Endodermal cell (in vitro differentiated cells): ENCODE measurements around the gene MAN2A2. TPM values are rescaled to one million over a fixed set of nuclear protein-coding genes. Genes with fewer than 3 reads are reported as not detected.

Source experiments
- DNase-seq: peaks from one replicate; pipeline ENCODE4 v3.0.0-alpha.2; 2017
- H3K27ac ChIP-seq: 2 replicates; pipeline ENCODE4 v1.5.1; 2013; ENCODE audit warnings: mild to moderate bottlenecking, low read depth, low read length, moderate library complexity
- H3K27me3 ChIP-seq: 2 replicates; pipeline ENCODE4 v1.6.1; 2013; ENCODE audit warnings: mild to moderate bottlenecking, low read length, moderate library complexity; ENCODE audit not compliant: insufficient read depth, control insufficient read depth, poor library complexity, severe bottlenecking
- H3K36me3 ChIP-seq: 2 replicates; pipeline ENCODE4 v1.7.0; 2013; ENCODE audit warnings: mild to moderate bottlenecking, low read length, moderate library complexity; ENCODE audit not compliant: control insufficient read depth, insufficient read depth
- H3K4me1 ChIP-seq: one replicate; pipeline ENCODE4 v1.7.0; 2013; ENCODE audit warnings: low read length; ENCODE audit not compliant: control insufficient read depth, insufficient read depth
- H3K4me3 ChIP-seq: 2 replicates; pipeline ENCODE4 v1.5.1; 2013; ENCODE audit warnings: mild to moderate bottlenecking, low read length, moderate library complexity
- H3K9ac ChIP-seq: 2 replicates; pipeline ENCODE4 v1.6.1; 2013; ENCODE audit warnings: mild to moderate bottlenecking, low read length, moderate library complexity; ENCODE audit not compliant: poor library complexity, severe bottlenecking; ENCODE audit errors: extremely low read depth
- H3K9me3 ChIP-seq: 2 replicates; pipeline ENCODE4 v1.6.1; 2013; ENCODE audit warnings: mild to moderate bottlenecking, low read length, moderate library complexity; ENCODE audit not compliant: control insufficient read depth
- H3K27ac Mint-ChIP-seq: 2 replicates; pipeline ENCODE4 v1.8.0; 2020; ENCODE audit warnings: mixed read lengths
- H3K27me3 Mint-ChIP-seq: 2 replicates; pipeline ENCODE4 v1.8.0; 2021; ENCODE audit warnings: mild to moderate bottlenecking, mixed read lengths; ENCODE audit not compliant: insufficient read depth
- H3K36me3 Mint-ChIP-seq: 2 replicates; pipeline ENCODE4 v1.8.0; 2020; ENCODE audit warnings: low read depth, mixed read lengths
- H3K4me1 Mint-ChIP-seq: 2 replicates; pipeline ENCODE4 v1.8.0; 2020; ENCODE audit warnings: mixed read lengths
- H3K4me3 Mint-ChIP-seq: 2 replicates; pipeline ENCODE4 v1.8.0; 2020; ENCODE audit warnings: mild to moderate bottlenecking, moderate library complexity, mixed read lengths
- H3K9me3 Mint-ChIP-seq: 2 replicates; pipeline ENCODE4 v1.8.0; 2020; ENCODE audit warnings: mild to moderate bottlenecking, mixed read lengths
- CTCF ChIP-seq: fragments of 200-600 bp; sonication (generic); conservative IDR thresholded peaks from 2 replicates; pipeline ENCODE4 v1.5.0; 2021; ENCODE audit warnings: antibody characterized with exemption, mild to moderate bottlenecking
- WGBS, 2 experiments: methylation state at CpG; one replicate each; pipeline versions ENCODE4 v1.1.5 to v1.1.7; 2013; ENCODE audit warnings: missing lambda C conversion rate in 2 of 2, mixed read lengths in 1 of 2; ENCODE audit not compliant: insufficient coverage in 1 of 2, insufficient read length in 1 of 2; 5-methylcytosine and 5-hydroxymethylcytosine counted together
- long read RNA-seq, 4 experiments: library from polyadenylated mRNA in 2 of 4; library from RNA in 1 of 4; library from capped mRNA in 1 of 4; stranded (forward) in 3 of 4; unstranded in 1 of 4; transcript quantifications; one replicate each; pipeline ENCODE4 v2.0.0, GENCODE V29; 2020 to 2021; ENCODE audit warnings: inconsistent platforms in 1 of 4
- polyA plus RNA-seq, 2 experiments: library from polyadenylated mRNA; stranded (reverse); fragments of 50-300 nt; gene quantifications; one replicate each; pipeline ENCODE4 v1.2.3, GENCODE V29; 2013
- total RNA-seq, 2 donors: library from RNA; stranded (reverse); fragmentation: NEBNext Ultra II Directional in 1 of 2; extraction: Animal tissue kit (Norgen Biotek cat#: 25700) in 1 of 2; gene quantifications; 2 replicates in 1 of 2; 3 replicates in 1 of 2; pipeline ENCODE4 v1.2.1, GENCODE V29; 2021

Gene MAN2A2
- 10 to 100 TPM; 41.0 to 62.9 TPM for total RNA-seq
- 43.7 TPM for polyA plus RNA-seq (2013, experiment 1 of 2)
- 41.1 TPM for polyA plus RNA-seq (2013, experiment 2 of 2)
- long read RNA-seq, experiment 1, partial matches to known transcripts: 3 of 8 reads
- long read RNA-seq, experiment 1, other reads (novel, unspliced or antisense): 5 of 8 reads
- long read RNA-seq, experiment 2, partial matches to known transcripts: 21 of 59 reads
- long read RNA-seq, experiment 2, other reads (novel, unspliced or antisense): 38 of 59 reads
- long read RNA-seq, experiment 3, transcript MAN2A2-212 (4 exons, 623 nt): major isoform, 7 of 24 reads
- long read RNA-seq, experiment 3, partial matches to known transcripts: 10 of 24 reads
- long read RNA-seq, experiment 3, other reads (novel, unspliced or antisense): 7 of 24 reads
- long read RNA-seq, experiment 4, partial matches to known transcripts: 0 of 4 reads
- long read RNA-seq, experiment 4, other reads (novel, unspliced or antisense): 4 of 4 reads

- H3K4me3 Mint-ChIP-seq: peak within 1 kb of the TSS; percentile 68
- peak within 1 kb of the TSS; percentile 90 for H3K4me3 ChIP-seq
- H3K9me3 Mint-ChIP-seq: no peaks in the 10 kb centered on the region
- peak; percentile 86 for DNase-seq
- no peaks in the 10 kb centered on the region for H3K9me3 ChIP-seq
- TF ChIP-seq CTCF: no peak
- peaks cover 7% of the 10 kb centered on the region for H3K4me1 ChIP-seq
- H3K27me3 ChIP-seq: no peaks in the 10 kb centered on the region
- H3K36me3 ChIP-seq: peaks cover 27% of the 10 kb centered on the region
- H3K9ac ChIP-seq: peak within 1 kb of the TSS; percentile 78
- 1% methylated on average over 19 to 81 of the region's 81 CpGs for WGBS, 2 experiments
- H3K27me3 Mint-ChIP-seq: peaks cover 2% of the 10 kb centered on the region
- peaks cover 15% of the 10 kb centered on the region for H3K4me1 Mint-ChIP-seq
- peak within 1 kb of the TSS; percentile 8 for H3K27ac ChIP-seq
- peaks cover 23% of the 10 kb centered on the region for H3K36me3 Mint-ChIP-seq
- H3K27ac Mint-ChIP-seq: peak within 1 kb of the TSS; percentile 69
These were observed at the start of gene MAN2A2 for GRCh38 chr15:90902840-90903732. MAN2A2 (plus strand) TSS chr15:90903302; CDS start chr15:90904208, 906 bp downstream.

- Histone ChIP-seq H3K36me3 (no peaks in the 10 kb centered on the region), H3K9ac (no peak overlapping the region), H3K4me1 (peaks cover 5% of the 10 kb centered on the region), H3K4me3 (no peak overlapping the region), H3K27me3 (no peaks in the 10 kb centered on the region), H3K9me3 (no peaks in the 10 kb centered on the region), H3K27ac (no peak overlapping the region)
- 93 to 97% methylated on average over 7 to 9 of the region's 9 CpGs for WGBS, 2 experiments
- H3K4me3 Mint-ChIP-seq: no peak overlapping the region
- peaks cover 13% of the 10 kb centered on the region for H3K4me1 Mint-ChIP-seq
- H3K27ac Mint-ChIP-seq: no peak overlapping the region
- TF ChIP-seq CTCF: no peak
- no peaks in the 10 kb centered on the region for H3K36me3 Mint-ChIP-seq
- no peaks in the 10 kb centered on the region for H3K27me3 Mint-ChIP-seq
- H3K9me3 Mint-ChIP-seq: peaks cover 3% of the 10 kb centered on the region
- DNase-seq: no peak
These were observed 48.0 kb upstream of the MAN2A2 start for GRCh38 chr15:90855139-90855538.

GRCh38 chr15:90857337-90857736, 45.8 kb upstream of the MAN2A2 start:
- Histone ChIP-seq H3K9ac (no peak overlapping the region), H3K4me1 (peaks cover 5% of the 10 kb centered on the region), H3K9me3 (no peaks in the 10 kb centered on the region), H3K27me3 (no peaks in the 10 kb centered on the region), H3K4me3 (no peak overlapping the region), H3K36me3 (no peaks in the 10 kb centered on the region), H3K27ac (no peak overlapping the region)
- Mint-ChIP-seq H3K4me3 (no peak overlapping the region), H3K9me3 (no peaks in the 10 kb centered on the region), H3K36me3 (no peaks in the 10 kb centered on the region), H3K27ac (peak overlapping the region; percentile 17), H3K27me3 (no peaks in the 10 kb centered on the region), H3K4me1 (peaks cover 13% of the 10 kb centered on the region)
- no peak for TF ChIP-seq CTCF
- DNase-seq: no peak
- WGBS, 2 experiments: 94 to 95% methylated on average over 6 to 8 of the region's 8 CpGs
